Measurements from ENCODE around the gene NOXA1. TPM values are rescaled to one million over a fixed set of nuclear protein-coding genes. Genes with fewer than 3 reads are reported as not detected.

Gene NOXA1
- 1 to 10 TPM; 1.0 to 1.2 TPM for total RNA-seq

DNA sequence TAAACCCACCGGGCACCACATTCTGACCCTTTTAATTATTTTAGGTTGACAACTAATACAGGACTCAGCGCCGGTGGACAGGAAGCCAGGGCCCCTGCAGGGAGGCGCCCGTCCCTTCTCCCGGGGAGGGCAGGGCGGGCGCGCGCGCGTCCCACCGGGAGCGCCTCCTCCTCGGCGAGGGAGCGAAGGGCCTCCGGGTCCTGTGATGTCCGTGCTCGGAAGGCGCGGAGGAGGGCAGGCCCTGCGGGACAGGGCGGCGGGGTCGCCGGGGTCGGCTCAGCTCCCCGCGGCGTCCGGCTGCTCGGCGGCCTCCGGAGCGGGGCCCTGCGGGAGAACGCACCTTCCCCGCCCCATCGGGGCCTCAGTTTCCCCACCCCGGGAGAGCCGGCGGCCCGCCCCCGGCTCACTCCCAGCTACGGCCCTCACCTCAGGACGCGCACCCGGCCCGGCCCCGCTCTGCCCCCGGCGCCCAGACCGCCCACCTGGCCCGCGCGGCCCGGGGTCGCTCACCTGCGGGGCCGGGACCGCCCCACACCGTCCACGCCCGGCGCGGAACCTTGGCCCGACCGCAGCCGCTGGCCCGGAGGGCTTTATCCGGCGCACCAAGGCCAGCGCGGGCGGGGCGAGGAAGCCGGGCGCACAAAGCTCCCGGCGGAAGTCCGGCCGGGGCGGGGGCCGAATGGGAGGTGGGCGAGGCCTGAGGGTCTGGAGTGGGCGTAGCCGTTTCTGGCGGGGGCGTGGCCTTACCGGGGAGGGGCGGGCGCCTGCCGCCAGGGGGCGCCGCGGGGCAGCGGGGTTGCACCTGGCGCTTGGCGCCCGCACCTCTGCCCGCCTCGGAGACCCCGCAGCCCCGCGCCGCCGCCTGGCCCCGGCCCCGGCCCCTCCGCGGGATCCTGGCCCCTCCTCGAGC lies at the start of gene NOXA1, which contains the start of gene EXD3:
NOXA1 (plus strand) TSS at position 790 of the 910 bp plus-strand sequence. CDS start 137 bp downstream, outside the sequence.
EXD3 (minus strand) TSS at position 559 of the 910 bp plus-strand sequence. CDS start 27,805 bp downstream, outside the sequence.

DNA sequence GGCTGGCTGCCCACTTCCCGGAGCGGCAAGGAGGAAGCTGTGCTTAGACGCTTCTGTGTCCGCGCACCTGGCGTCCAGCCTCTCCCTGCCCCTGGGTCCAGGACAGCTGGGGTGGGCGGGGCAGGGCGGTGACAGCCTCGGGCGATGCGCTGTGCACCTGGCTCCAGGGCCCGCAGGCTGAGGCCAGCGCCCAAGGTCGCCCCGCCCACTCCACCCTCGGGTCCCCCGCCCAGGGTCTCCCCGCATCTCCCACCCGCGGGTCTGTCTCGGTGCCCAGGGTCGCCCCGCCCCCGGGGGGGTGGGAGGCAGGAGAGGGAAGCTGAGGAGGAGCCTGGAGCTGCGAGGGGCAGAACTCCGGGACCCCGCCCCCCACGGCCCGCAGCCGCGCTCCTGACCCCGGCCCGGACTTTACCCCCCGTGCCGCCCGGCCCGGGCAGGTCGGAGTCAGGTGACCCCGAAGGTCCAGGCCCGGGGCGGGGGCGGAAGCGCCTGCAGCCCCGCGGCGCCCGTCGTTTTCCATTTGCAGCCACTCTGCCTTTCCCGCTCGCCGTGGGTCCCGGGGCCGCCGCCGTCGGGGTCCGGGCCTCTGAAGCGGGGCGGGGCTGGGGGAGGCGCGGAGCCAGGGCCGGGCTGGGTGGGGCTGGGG lies 18.2 kb downstream of the NOXA1 start, which contains the start of gene ENTPD8:
ENTPD8 (minus strand) TSS at position 69 of the 646 bp plus-strand sequence. CDS start 3,072 bp downstream, outside the sequence.

DNA sequence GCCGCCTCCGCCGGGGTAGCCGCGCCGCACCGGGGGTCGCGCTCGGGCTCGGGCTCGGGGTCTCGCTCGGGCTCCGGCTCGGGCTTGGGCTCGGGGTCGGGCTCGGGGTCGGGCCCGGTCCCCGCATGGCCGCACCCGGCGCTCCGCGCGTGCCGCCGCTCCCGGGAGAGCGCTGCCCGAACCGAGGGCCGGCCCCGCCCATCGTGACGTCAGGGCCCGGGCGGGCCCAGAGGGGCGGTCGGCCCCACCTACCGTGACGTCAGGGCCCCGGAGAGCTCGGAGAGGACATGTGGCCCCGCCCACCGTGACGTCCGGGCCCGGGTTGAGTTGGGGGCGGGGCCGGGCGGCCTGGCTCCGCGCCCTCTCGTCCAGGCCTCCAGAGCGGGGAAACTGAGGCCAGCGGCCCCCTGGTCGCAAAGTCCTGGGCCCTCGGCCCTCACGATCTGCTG lies 36.0 kb downstream of the NOXA1 start, which contains the start of gene NSMF:
NSMF (minus strand) TSS at position 183 of the 449 bp plus-strand sequence. CDS start 232 bp downstream, outside the sequence.

Small RNAs within 50 kb of the gene (microRNA-seq; reads per million reads assigned to microRNA genes)
- 0.83 reads per million for gene MIR7114 (ENCODE audit: borderline microRNAs expressed, borderline replicate concordance)

Other genes starting within 250 kb of the NOXA1 start
- 10 to 100 TPM; 62.9 to 65.5 TPM for gene ANAPC2, start 234.8 kb upstream of the NOXA1 start, total RNA-seq
- gene SSNA1, start 234.7 kb upstream of the NOXA1 start, total RNA-seq, result 10 to 100 TPM; 67.9 to 68.4 TPM
- gene TPRN, start 222.7 kb upstream of the NOXA1 start, total RNA-seq, result 1 to 10 TPM; 9.2 to 9.7 TPM
- 10 to 100 TPM; 27.6 to 29.7 TPM for gene TMEM203, start 217.7 kb upstream of the NOXA1 start, total RNA-seq
- gene NDOR1, start 217.7 kb upstream of the NOXA1 start, total RNA-seq, result 10 to 100 TPM; 25.2 to 30.8 TPM
- gene RNF208, start 201.2 kb upstream of the NOXA1 start, total RNA-seq, result 1 to 10 TPM; 5.0 TPM
- gene CYSRT1, start 198.2 kb upstream of the NOXA1 start, total RNA-seq, result under 1 TPM; 0.36 to 0.40 TPM
- gene RNF224, start 195.9 kb upstream of the NOXA1 start, total RNA-seq, result not detected
- not detected for gene SLC34A3, start 192.5 kb upstream of the NOXA1 start, total RNA-seq
- gene TUBB4B, start 182.1 kb upstream of the NOXA1 start, total RNA-seq, result 100 to 1,000 TPM; 242 to 246 TPM
- not detected for gene STPG3, start 172.1 kb upstream of the NOXA1 start, total RNA-seq
- 10 to 100 TPM; 52.9 to 54.9 TPM for gene NELFB, start 168.1 kb upstream of the NOXA1 start, total RNA-seq
- 1 to 10 TPM; 8.6 to 8.8 TPM for gene TOR4A, start 145.7 kb upstream of the NOXA1 start, total RNA-seq
- 1 to 10 TPM in 1 of 2 experiments, under 1 TPM in 1; 0.86 to 1.1 TPM for gene NRARP, start 121.1 kb upstream of the NOXA1 start, total RNA-seq
- gene EXD3, start 231 bp upstream of the NOXA1 start, total RNA-seq, result 10 to 100 TPM; 20.4 to 21.4 TPM
- gene ENTPD8, start 18.0 kb downstream of the NOXA1 start, total RNA-seq, result not detected
- gene NSMF, start 35.9 kb downstream of the NOXA1 start, total RNA-seq, result 10 to 100 TPM; 55.7 to 62.2 TPM
- gene PNPLA7, start 127.0 kb downstream of the NOXA1 start, total RNA-seq, result 1 to 10 TPM; 7.0 to 7.9 TPM
- 10 to 100 TPM; 51.9 to 52.8 TPM for gene MRPL41, start 128.5 kb downstream of the NOXA1 start, total RNA-seq
- 10 to 100 TPM; 34.6 to 37.1 TPM for gene DPH7, start 155.5 kb downstream of the NOXA1 start, total RNA-seq
- 10 to 100 TPM; 26.1 to 26.8 TPM for gene ZMYND19, start 167.1 kb downstream of the NOXA1 start, total RNA-seq
- 10 to 100 TPM; 60.1 to 65.0 TPM for gene ARRDC1, start 182.3 kb downstream of the NOXA1 start, total RNA-seq
- gene EHMT1, start 195.6 kb downstream of the NOXA1 start, total RNA-seq, result 100 to 1,000 TPM in 1 of 2 experiments, 10 to 100 TPM in 1; 97.7 to 103 TPM